ENCODE data around the gene DICER1.

- no peak for TF ChIP-seq CTCF (IDR thresholded peaks at IDR 0.05 in 4 of 5, conservative IDR thresholded peaks at IDR 0.05 in 1 of 5)
- TF ChIP-seq POLR2A (IDR thresholded peaks at IDR 0.05), result no peak
These were observed 116.4 kb downstream of the DICER1 start for GRCh38 chr14:95040708-95041476.
